Keratinocyte (primary cell): ENCODE data around the gene AHNAK. TPM values are rescaled to one million over a fixed set of nuclear protein-coding genes. Genes with fewer than 3 reads are reported as not detected.
"Not testable (repeated sequence)": the region's sequence is repeated elsewhere in the genome, so short reads cannot be mapped to it uniquely, and the experiment has no call there.

Source experiments
- DNase-seq: peaks from one replicate; pipeline ENCODE4 v3.0.0-alpha.2; 2011; ENCODE audit warnings: low read depth, missing footprints, low spot score
- FAIRE-seq: peaks from 2 replicates; lab custom pipeline; 2011; peaks lifted over from hg19 to GRCh38; lab: Jason Lieb, UNC
- H2AFZ ChIP-seq: 2 replicates; pipeline ENCODE4 v1.6.0; 2012; ENCODE audit warnings: low read length, control low read depth, inconsistent platforms; ENCODE audit not compliant: control insufficient read depth
- H3K27ac ChIP-seq: 2 replicates; pipeline ENCODE4 v1.5.1; 2011; ENCODE audit warnings: low read length; ENCODE audit not compliant: control insufficient read depth, insufficient read depth
- H3K27me3 ChIP-seq: 3 replicates; pipeline ENCODE4 v1.6.0; 2011; ENCODE audit warnings: low read length; ENCODE audit not compliant: control insufficient read depth, insufficient read depth; ENCODE audit errors: extremely low read depth
- H3K36me3 ChIP-seq, 2 experiments: 2 replicates in 1 of 2; 3 replicates in 1 of 2; pipeline ENCODE4 v1.5.1; 2011; ENCODE audit warnings: low read length in 2 of 2, mild to moderate bottlenecking in 1 of 2; ENCODE audit not compliant: control insufficient read depth in 2 of 2, insufficient read depth in 2 of 2; ENCODE audit errors: extremely low read depth in 1 of 2
- H3K4me1 ChIP-seq: 3 replicates; pipeline ENCODE4 v1.5.1; 2011; ENCODE audit warnings: low read length; ENCODE audit not compliant: control insufficient read depth, insufficient read depth; ENCODE audit errors: extremely low read depth
- H3K4me2 ChIP-seq: 3 replicates; pipeline ENCODE4 v1.6.0; 2011; ENCODE audit warnings: low read depth, low read length; ENCODE audit not compliant: control insufficient read depth, insufficient read depth; ENCODE audit errors: extremely low read depth
- H3K4me3 ChIP-seq, 3 experiments: fragments of 200-600 bp in 1 of 3; sonication (generic) in 1 of 3; 2 replicates in 2 of 3; 3 replicates in 1 of 3; pipeline ENCODE4 v1.5.1; 2011 to 2016; ENCODE audit warnings: low read length in 3 of 3, mild to moderate bottlenecking in 3 of 3, control low read depth in 2 of 3, inconsistent platforms in 1 of 3, low read depth in 1 of 3, mixed read lengths in 1 of 3, mixed run types in 1 of 3, moderate library complexity in 1 of 3; ENCODE audit not compliant: control insufficient read depth in 2 of 3, insufficient read depth in 2 of 3; ENCODE audit errors: extremely low read depth in 1 of 3
- H3K79me2 ChIP-seq: 2 replicates; pipeline ENCODE4 v1.6.0; 2012; ENCODE audit warnings: low read length; ENCODE audit not compliant: control insufficient read depth, insufficient read depth
- H3K9ac ChIP-seq: 3 replicates; pipeline ENCODE4 v1.6.0; 2011; ENCODE audit warnings: low read length; ENCODE audit not compliant: control insufficient read depth, insufficient read depth; ENCODE audit errors: extremely low read depth
- H3K9me1 ChIP-seq: 3 replicates; pipeline ENCODE4 v1.6.0; 2011; ENCODE audit warnings: low read length; ENCODE audit not compliant: control insufficient read depth, insufficient read depth; ENCODE audit errors: extremely low read depth
- H3K9me3 ChIP-seq: 2 replicates; pipeline ENCODE4 v1.5.1; 2012; ENCODE audit warnings: low read depth, low read length; ENCODE audit not compliant: control insufficient read depth
- H4K20me1 ChIP-seq: 3 replicates; pipeline ENCODE4 v1.6.0; 2011; ENCODE audit warnings: low read length; ENCODE audit not compliant: control insufficient read depth, insufficient read depth; ENCODE audit errors: extremely low read depth
- CTCF ChIP-seq, 3 experiments: IDR thresholded peaks in 1 of 3; conservative IDR thresholded peaks in 1 of 3; optimal IDR thresholded peaks in 1 of 3; 2 replicates in 2 of 3; 3 replicates in 1 of 3; pipeline versions ENCODE3 to v1.5.1; 2011; ENCODE audit warnings: low read length in 3 of 3, mild to moderate bottlenecking in 3 of 3, moderate library complexity in 2 of 3, control low read depth in 1 of 3, inconsistent platforms in 1 of 3; ENCODE audit not compliant: insufficient read depth in 2 of 3; ENCODE audit errors: extremely low read depth in 1 of 3
- EZH2 ChIP-seq: IDR thresholded peaks from one replicate; pipeline ENCODE4 v1.6.1; 2012; ENCODE audit warnings: inconsistent platforms, mild to moderate bottlenecking, low read length, moderate library complexity
- dilution Hi-C: fragments of 300-500 bp; cut with MboI; formaldehyde crosslinking; loops from one replicate; pipeline ENCODE4 v1.7.0; 2020; ENCODE audit warnings: low sequenced_read_pairs; ENCODE audit not compliant: extremely low pct_ligation_motif_present
- polyA plus RNA-seq, 5 experiments: library from polyadenylated mRNA; depleted of rRNA in 3 of 5; stranded (reverse) in 3 of 5; stranded (forward) in 1 of 5; unstranded in 1 of 5; fragments of >200 nt; gene quantifications; 1 replicate in 1 of 5; 2 replicates in 3 of 5; 3 replicates in 1 of 5; pipeline versions ENCODE4 v1.2.1 to v1.2.3, GENCODE V29; 2011 to 2012; ENCODE audit warnings: missing spikeins in 2 of 5, low read depth in 1 of 5, low replicate concordance in 1 of 5

Gene AHNAK
- polyA plus RNA-seq, 1 donor (not counting 4 experiments of a cell fraction or from before 2014, with no cell fraction given), result 220 TPM

- H3K27ac ChIP-seq, result no peak overlapping the region
- DNase-seq, result no peak
- H3K36me3 ChIP-seq, result no peaks in the 10 kb centered on the region
- no peaks in the 10 kb centered on the region for H3K79me2 ChIP-seq
- no peak overlapping the region for H3K4me2 ChIP-seq
- no peaks in the 10 kb centered on the region for H3K27me3 ChIP-seq
- H3K9ac ChIP-seq, result no peak overlapping the region
- no peaks in the 10 kb centered on the region for H3K9me3 ChIP-seq
- H4K20me1 ChIP-seq, result no peaks in the 10 kb centered on the region
- TF ChIP-seq CTCF (optimal IDR thresholded peaks at IDR 0.05 in 1 of 3, IDR thresholded peaks at IDR 0.05 in 1 of 3, conservative IDR thresholded peaks at IDR 0.05 in 1 of 3; ENCODE audit: extremely low read depth in 1 of 3, insufficient read depth in 2 of 3, low read length in 3 of 3) (no peak), EZH2 (no peak)
- no peak overlapping the region for H3K4me3 ChIP-seq
- H3K9me1 ChIP-seq, result no peaks in the 10 kb centered on the region
- H2AFZ ChIP-seq, result no peak overlapping the region
- dilution Hi-C loops, result no loop called here
- H3K4me1 ChIP-seq, result no peaks in the 10 kb centered on the region
- no peak for FAIRE-seq
Observed at GRCh38 chr11:62450543-62451240, 95.9 kb downstream of the AHNAK start.

- H3K4me3 ChIP-seq, H3K9me1 ChIP-seq, H3K36me3 ChIP-seq, dilution Hi-C loops, DNase-seq, H4K20me1 ChIP-seq, H3K27me3 ChIP-seq, H3K27ac ChIP-seq, H3K9me3 ChIP-seq, H3K9ac ChIP-seq, H3K4me2 ChIP-seq, H3K4me1 ChIP-seq, H2AFZ ChIP-seq, H3K79me2 ChIP-seq, FAIRE-seq: not testable (repeated sequence)
Observed at GRCh38 chr11:62449912-62450311, 96.7 kb downstream of the AHNAK start.

GRCh38 chr11:62449451-62449851 is 97.2 kb downstream of the AHNAK start:
- Histone ChIP-seq H4K20me1 (no peaks in the 10 kb centered on the region), H2AFZ (no peak overlapping the region), H3K27ac (no peak overlapping the region), H3K9me1 (no peaks in the 10 kb centered on the region), H3K4me1 (no peaks in the 10 kb centered on the region), H3K79me2 (no peaks in the 10 kb centered on the region), H3K9me3 (no peaks in the 10 kb centered on the region), H3K4me2 (no peak overlapping the region), H3K9ac (no peak overlapping the region), H3K36me3 (no peaks in the 10 kb centered on the region), H3K27me3 (peaks cover 4% of the 10 kb centered on the region), H3K4me3 (no peak overlapping the region)
- DNase-seq, result no peak
- dilution Hi-C loops, result no loop called here
- TF ChIP-seq EZH2, result no peak
- no peak for TF ChIP-seq CTCF (optimal IDR thresholded peaks at IDR 0.05 in 1 of 3, IDR thresholded peaks at IDR 0.05 in 1 of 3, conservative IDR thresholded peaks at IDR 0.05 in 1 of 3; ENCODE audit: extremely low read depth in 1 of 3, insufficient read depth in 2 of 3, low read length in 3 of 3)
- FAIRE-seq, result no peak
